Stomach smooth muscle (tissue), 2 donors: Measurements from ENCODE around the gene ZNF101.

ENCODE experiments used
- H3K27ac ChIP-seq: one replicate; pipeline ENCODE4 v1.7.0; 2013; ENCODE audit warnings: mild to moderate bottlenecking, low read length, inconsistent platforms
- H3K27me3 ChIP-seq, 2 donors: one replicate each; pipeline ENCODE4 v1.7.0; 2013; ENCODE audit warnings: low read length in 2 of 2; ENCODE audit not compliant: insufficient read depth in 2 of 2, control insufficient read depth in 1 of 2
- H3K36me3 ChIP-seq, 2 donors: one replicate each; pipeline ENCODE4 v1.7.0; 2013; ENCODE audit warnings: low read length in 2 of 2; ENCODE audit not compliant: control insufficient read depth in 2 of 2, insufficient read depth in 2 of 2
- H3K4me1 ChIP-seq: one replicate; pipeline ENCODE4 v1.7.0; 2013; ENCODE audit warnings: low read length; ENCODE audit not compliant: control insufficient read depth, insufficient read depth
- H3K4me3 ChIP-seq, 2 donors: one replicate each; pipeline ENCODE4 v1.7.0; 2013; ENCODE audit warnings: low read length in 2 of 2
- H3K9ac ChIP-seq, 2 donors: one replicate each; pipeline ENCODE4 v1.7.0; 2013; ENCODE audit warnings: low read length in 2 of 2, mild to moderate bottlenecking in 1 of 2
- H3K9me3 ChIP-seq, 2 donors: one replicate each; pipeline ENCODE4 v1.7.0; 2013; ENCODE audit warnings: low read length in 2 of 2; ENCODE audit not compliant: control insufficient read depth in 2 of 2
- donor health status: healthy.
- donor health status: Pancreatic carcinoma.

The ZNF101 gene

GRCh38 chr19:19653597-19654147, 15.0 kb upstream of the ZNF101 start:
- no peak overlapping the region for H3K9ac ChIP-seq
- peaks cover 75 to 77% of the 10 kb centered on the region in 2 donors for H3K36me3 ChIP-seq
- no peaks in the 10 kb centered on the region for H3K4me1 ChIP-seq

GRCh38 chr19:19654441-19654840, 14.2 kb upstream of the ZNF101 start:
- H3K4me3 ChIP-seq, result no peak overlapping the region
- H3K4me1 ChIP-seq, result no peaks in the 10 kb centered on the region
- H3K9me3 ChIP-seq, result no peaks in the 10 kb centered on the region
- peaks cover 73 to 78% of the 10 kb centered on the region in 2 donors for H3K36me3 ChIP-seq
- H3K27ac ChIP-seq, result no peak overlapping the region
- no peaks in the 10 kb centered on the region for H3K27me3 ChIP-seq
- no peak overlapping the region for H3K9ac ChIP-seq

More at GRCh38 chr19:19653597-19654147, 15.0 kb upstream of the ZNF101 start:
- Histone ChIP-seq H3K4me3 (no peak overlapping the region), H3K27ac (no peak overlapping the region), H3K27me3 (no peaks in the 10 kb centered on the region), H3K9me3 (no peaks in the 10 kb centered on the region)

- Histone ChIP-seq H3K9ac (no peak overlapping the region), H3K4me3 (no peak overlapping the region), H3K36me3 (peaks cover 72 to 81% of the 10 kb centered on the region in 2 donors)
Observed at GRCh38 chr19:19655051-19655594, 13.5 kb upstream of the ZNF101 start.

GRCh38 chr19:19655641-19656343, 12.8 kb upstream of the ZNF101 start:
- no peak overlapping the region for H3K9ac ChIP-seq
- H3K27me3 ChIP-seq, result no peaks in the 10 kb centered on the region
- no peak overlapping the region for H3K4me3 ChIP-seq
- peaks cover 69 to 75% of the 10 kb centered on the region in 2 donors for H3K36me3 ChIP-seq
- H3K4me1 ChIP-seq, result no peaks in the 10 kb centered on the region
- H3K9me3 ChIP-seq, result no peaks in the 10 kb centered on the region
- no peak overlapping the region for H3K27ac ChIP-seq

More at GRCh38 chr19:19655051-19655594, 13.5 kb upstream of the ZNF101 start:
- Histone ChIP-seq H3K4me1 (no peaks in the 10 kb centered on the region), H3K27me3 (no peaks in the 10 kb centered on the region), H3K27ac (no peak overlapping the region), H3K9me3 (no peaks in the 10 kb centered on the region)

- Histone ChIP-seq H3K36me3 (peaks cover 59 to 66% of the 10 kb centered on the region in 2 donors), H3K4me3 (no peak overlapping the region), H3K9ac (no peak overlapping the region), H3K9me3 (no peaks in the 10 kb centered on the region), H3K27ac (no peak overlapping the region), H3K27me3 (no peaks in the 10 kb centered on the region), H3K4me1 (peaks cover 2% of the 10 kb centered on the region)
Observed at GRCh38 chr19:19656451-19657396, 11.9 kb upstream of the ZNF101 start.

GRCh38 chr19:19657397-19657783, 11.2 kb upstream of the ZNF101 start:
- Histone ChIP-seq H3K4me3 (no peak overlapping the region), H3K9me3 (no peaks in the 10 kb centered on the region), H3K27ac (no peak overlapping the region), H3K27me3 (no peaks in the 10 kb centered on the region), H3K9ac (no peak overlapping the region), H3K4me1 (peaks cover 8% of the 10 kb centered on the region), H3K36me3 (peaks cover 53 to 62% of the 10 kb centered on the region in 2 donors)

- Histone ChIP-seq H3K4me3 (no peak overlapping the region), H3K36me3 (peaks cover 34 to 44% of the 10 kb centered on the region in 2 donors), H3K9ac (no peak overlapping the region), H3K4me1 (peaks cover 17% of the 10 kb centered on the region), H3K27me3 (no peaks in the 10 kb centered on the region), H3K9me3 (no peaks in the 10 kb centered on the region), H3K27ac (no peak overlapping the region)
Observed at GRCh38 chr19:19659646-19660245, 8.9 kb upstream of the ZNF101 start.

- Histone ChIP-seq H3K4me1 (peaks cover 17% of the 10 kb centered on the region), H3K9me3 (no peaks in the 10 kb centered on the region), H3K4me3 (no peak overlapping the region), H3K9ac (no peak overlapping the region), H3K27ac (no peak overlapping the region), H3K36me3 (peaks cover 19 to 30% of the 10 kb centered on the region in 2 donors), H3K27me3 (no peaks in the 10 kb centered on the region)
Observed at GRCh38 chr19:19661141-19661674, 7.4 kb upstream of the ZNF101 start.

GRCh38 chr19:19661675-19662251, 6.9 kb upstream of the ZNF101 start:
- H3K27me3 ChIP-seq, result no peaks in the 10 kb centered on the region
- peak overlapping the region in 1 of 2 donors; percentile 88 for H3K9ac ChIP-seq
- H3K4me1 ChIP-seq, result peaks cover 17% of the 10 kb centered on the region
- no peak overlapping the region for H3K4me3 ChIP-seq
- H3K27ac ChIP-seq, result no peak overlapping the region
- peaks cover 14 to 24% of the 10 kb centered on the region in 2 donors for H3K36me3 ChIP-seq
- no peaks in the 10 kb centered on the region for H3K9me3 ChIP-seq
